Gastroesophageal sphincter (tissue), 4 donors: ENCODE data around the gene PSD. TPM values are rescaled to one million over a fixed set of nuclear protein-coding genes. Genes with fewer than 3 reads are reported as not detected.

Experiments used
- ATAC-seq: fragments of 150-250 bp; one replicate; pipeline ENCODE4 v1.9.1; 2016; ENCODE audit warnings: mild to moderate bottlenecking, moderate library complexity
- H3K27ac ChIP-seq, 4 donors: fragments of 200-600 bp; sonication (generic) in 3 of 4; 1 replicate in 3 of 4; 2 replicates in 1 of 4; pipeline ENCODE4 v1.5.1; 2016 to 2019
- H3K27me3 ChIP-seq: fragments of 200-600 bp; sonication (generic); one replicate; pipeline ENCODE4 v1.5.1; 2019
- H3K36me3 ChIP-seq, 2 donors: fragments of 200-600 bp; sonication (generic); one replicate each; pipeline ENCODE4 v1.5.1; 2019; ENCODE audit warnings: control low read depth in 1 of 2
- H3K4me1 ChIP-seq, 3 donors: fragments of 200-600 bp; sonication (generic); 1 replicate in 2 of 3; 2 replicates in 1 of 3; pipeline ENCODE4 v1.5.1; 2016 to 2019; ENCODE audit warnings: control low read depth in 2 of 3
- H3K4me3 ChIP-seq, 2 donors: fragments of 200-600 bp; sonication (generic); one replicate each; pipeline ENCODE4 v1.5.1; 2019; ENCODE audit warnings: mild to moderate bottlenecking in 1 of 2, moderate library complexity in 1 of 2
- H3K9me3 ChIP-seq, 3 donors: fragments of 200-600 bp; sonication (generic); one replicate each; pipeline ENCODE4 v1.5.1; 2017 to 2019; ENCODE audit warnings: control low read depth in 2 of 3
- CTCF ChIP-seq, 4 experiments: fragments of 200-600 bp in 2 of 4; fragments of 450-650 bp in 2 of 4; sonication (generic) in 1 of 4; IDR thresholded peaks; one replicate each; pipeline ENCODE4 v1.5.1; 2017 to 2019; ENCODE audit warnings: antibody characterized with exemption in 4 of 4, mild to moderate bottlenecking in 2 of 4, moderate library complexity in 2 of 4
- EP300 ChIP-seq: sonication (generic); formaldehyde crosslinking; IDR thresholded peaks from one replicate; pipeline ENCODE4 v1.6.1; 2017; ENCODE audit warnings: antibody characterized with exemption, mild to moderate bottlenecking
- POLR2A ChIP-seq, 2 donors: fragments of 450-650 bp; IDR thresholded peaks; one replicate each; pipeline ENCODE4 v1.6.1; 2017; ENCODE audit warnings: antibody characterized with exemption in 2 of 2, mild to moderate bottlenecking in 2 of 2, moderate library complexity in 1 of 2
- POLR2AphosphoS5 ChIP-seq: sonication (generic); formaldehyde crosslinking; IDR thresholded peaks from one replicate; pipeline ENCODE4 v1.6.1; 2017; ENCODE audit warnings: antibody characterized with exemption
- WGBS, 2 donors: methylation state at CpG; one replicate each; pipeline ENCODE4 v1.1.5; 2018; ENCODE audit warnings: low coverage in 1 of 2; 5-methylcytosine and 5-hydroxymethylcytosine counted together
- total RNA-seq, 4 donors: library from RNA; depleted of rRNA; stranded (reverse); fragments of >200 nt; gene quantifications; one replicate each; pipeline ENCODE4 v1.1.0, GENCODE V29; 2016

Gene PSD
- total RNA-seq, 4 donors from 2014 or later: 28.6 to 195 (median 41.4) TPM

GRCh38 chr10:102419269-102420180 lies 940 bp upstream of the PSD start:
- WGBS, 2 donors: 0 to 1% methylated on average over 5 to 14 of the region's 54 CpGs
- TF ChIP-seq CTCF (IDR thresholded peaks at IDR 0.05): peak in 1 of 4 experiments; percentile 5
- no peak for TF ChIP-seq EP300
- TF ChIP-seq POLR2A (IDR thresholded peaks at IDR 0.05): no peak
- no peak for ATAC-seq
- peak overlapping the region; percentile 7 to 79 for H3K4me3 ChIP-seq
- H3K27ac ChIP-seq: peak overlapping the region in 3 of 4 donors; percentile 89 to 95 (median 89)
- peaks cover 45% of the 10 kb centered on the region for H3K27me3 ChIP-seq
- peaks cover 0 to 18% of the 10 kb centered on the region in 2 donors for H3K36me3 ChIP-seq
- H3K4me1 ChIP-seq: peaks cover 5 to 47% (median 29%) of the 10 kb centered on the region in 3 donors
- H3K9me3 ChIP-seq: no peaks in the 10 kb centered on the region

- Histone ChIP-seq H3K27me3 (peaks cover 74% of the 10 kb centered on the region), H3K4me1 (peaks cover 5 to 24% (median 16%) of the 10 kb centered on the region in 3 donors), H3K36me3 (no peaks in the 10 kb centered on the region), H3K27ac (no peak overlapping the region), H3K4me3 (no peak overlapping the region), H3K9me3 (no peaks in the 10 kb centered on the region)
- WGBS, 2 donors: 93% methylated on average over 10 of the region's 20 CpGs; no CpG with 5 or more reads in 1 of the 2 donors
- ATAC-seq: no peak
- no peak for TF ChIP-seq CTCF (IDR thresholded peaks at IDR 0.05)
- no peak for TF ChIP-seq POLR2AphosphoS5
- no peak for TF ChIP-seq EP300
- no peak for TF ChIP-seq POLR2A (IDR thresholded peaks at IDR 0.05)
These were observed 1.9 kb downstream of the PSD start for GRCh38 chr10:102416695-102417094.

- peaks cover 78% of the 10 kb centered on the region for H3K27me3 ChIP-seq
These were observed 2.3 kb downstream of the PSD start for GRCh38 chr10:102416283-102416682.

GRCh38 chr10:102414749-102415148 lies 3.8 kb downstream of the PSD start:
- no peak for TF ChIP-seq POLR2AphosphoS5
- no peak for TF ChIP-seq CTCF (IDR thresholded peaks at IDR 0.05)
- no peak for TF ChIP-seq POLR2A (IDR thresholded peaks at IDR 0.05)
- no peak for TF ChIP-seq EP300
- Histone ChIP-seq H3K27ac (no peak overlapping the region), H3K36me3 (no peaks in the 10 kb centered on the region), H3K27me3 (peaks cover 93% of the 10 kb centered on the region), H3K4me1 (peaks cover 4 to 30% (median 22%) of the 10 kb centered on the region in 3 donors), H3K9me3 (no peaks in the 10 kb centered on the region), H3K4me3 (no peak overlapping the region)
- no peak for ATAC-seq
- WGBS, 2 donors: 7 to 13% methylated on average over 2 to 5 of the region's 20 CpGs

More at GRCh38 chr10:102416283-102416682, 2.3 kb downstream of the PSD start:
- H3K36me3 ChIP-seq: no peaks in the 10 kb centered on the region
- peaks cover 5 to 23% (median 16%) of the 10 kb centered on the region in 3 donors for H3K4me1 ChIP-seq
- H3K27ac ChIP-seq: no peak overlapping the region
- no peak for ATAC-seq
- no peak overlapping the region for H3K4me3 ChIP-seq
- WGBS, 2 donors: no CpG with 5 or more reads among the region's 9 CpGs
- TF ChIP-seq POLR2A (IDR thresholded peaks at IDR 0.05) (no peak), POLR2AphosphoS5 (no peak), EP300 (no peak), CTCF (IDR thresholded peaks at IDR 0.05) (no peak)
- no peaks in the 10 kb centered on the region for H3K9me3 ChIP-seq
